NB4 (cell line): ENCODE data around the gene TM2D3.

Experiments used
- DNase-seq: peaks from one replicate; pipeline ENCODE4 v3.0.0; 2010; ENCODE audit warnings: low read depth
- H3K4me3 ChIP-seq: one replicate; pipeline ENCODE4 v1.5.1; 2011; ENCODE audit warnings: mild to moderate bottlenecking, low read depth, low read length, moderate library complexity
- CTCF ChIP-seq: IDR thresholded peaks from one replicate; pipeline ENCODE4 v1.5.1; 2012; ENCODE audit warnings: low read depth, low read length
- MAX ChIP-seq: IDR thresholded peaks from 2 replicates; pipeline ENCODE4 v1.6.1; 2011; ENCODE audit warnings: low read depth, low read length
- MYC ChIP-seq: IDR thresholded peaks from 2 replicates; pipeline ENCODE4 v1.6.1; 2011; ENCODE audit warnings: low read depth, low read length
- POLR2A ChIP-seq: IDR thresholded peaks from 2 replicates; pipeline ENCODE4 v1.6.1; 2011; ENCODE audit warnings: mild to moderate bottlenecking; ENCODE audit not compliant: insufficient read length; ENCODE audit errors: extremely low read depth

Gene TM2D3

GRCh38 chr15:101619615-101619865, 32.6 kb downstream of the TM2D3 start:
- TF ChIP-seq MYC, result no peak
- TF ChIP-seq MAX, result no peak
- no peak for TF ChIP-seq POLR2A
- TF ChIP-seq CTCF, result no peak
- no peak for DNase-seq
- H3K4me3 ChIP-seq, result no peak overlapping the region

- DNase-seq, result no peak
- H3K4me3 ChIP-seq, result no peak overlapping the region
- TF ChIP-seq MAX (no peak), CTCF (no peak), POLR2A (no peak), MYC (no peak)
These were observed 33.1 kb downstream of the TM2D3 start for GRCh38 chr15:101618851-101619614.

- no peak for TF ChIP-seq MYC
- no peak for TF ChIP-seq POLR2A
- TF ChIP-seq MAX, result no peak
- TF ChIP-seq CTCF, result no peak
- no peak for DNase-seq
- no peak overlapping the region for H3K4me3 ChIP-seq
These were observed 34.1 kb downstream of the TM2D3 start for GRCh38 chr15:101618076-101618475.

GRCh38 chr15:101617390-101617965, 34.7 kb downstream of the TM2D3 start:
- no peak for DNase-seq
- no peak overlapping the region for H3K4me3 ChIP-seq
- TF ChIP-seq CTCF, result no peak
- TF ChIP-seq MAX, result no peak
- no peak for TF ChIP-seq MYC
- no peak for TF ChIP-seq POLR2A

- no peak for DNase-seq
- no peak overlapping the region for H3K4me3 ChIP-seq
- TF ChIP-seq MYC, result no peak
- no peak for TF ChIP-seq POLR2A
- TF ChIP-seq MAX, result no peak
- TF ChIP-seq CTCF, result no peak
These were observed 36.0 kb downstream of the TM2D3 start for GRCh38 chr15:101615986-101616848.
